ENCODE data around the gene TBRG4.

Gene TBRG4

DNA sequence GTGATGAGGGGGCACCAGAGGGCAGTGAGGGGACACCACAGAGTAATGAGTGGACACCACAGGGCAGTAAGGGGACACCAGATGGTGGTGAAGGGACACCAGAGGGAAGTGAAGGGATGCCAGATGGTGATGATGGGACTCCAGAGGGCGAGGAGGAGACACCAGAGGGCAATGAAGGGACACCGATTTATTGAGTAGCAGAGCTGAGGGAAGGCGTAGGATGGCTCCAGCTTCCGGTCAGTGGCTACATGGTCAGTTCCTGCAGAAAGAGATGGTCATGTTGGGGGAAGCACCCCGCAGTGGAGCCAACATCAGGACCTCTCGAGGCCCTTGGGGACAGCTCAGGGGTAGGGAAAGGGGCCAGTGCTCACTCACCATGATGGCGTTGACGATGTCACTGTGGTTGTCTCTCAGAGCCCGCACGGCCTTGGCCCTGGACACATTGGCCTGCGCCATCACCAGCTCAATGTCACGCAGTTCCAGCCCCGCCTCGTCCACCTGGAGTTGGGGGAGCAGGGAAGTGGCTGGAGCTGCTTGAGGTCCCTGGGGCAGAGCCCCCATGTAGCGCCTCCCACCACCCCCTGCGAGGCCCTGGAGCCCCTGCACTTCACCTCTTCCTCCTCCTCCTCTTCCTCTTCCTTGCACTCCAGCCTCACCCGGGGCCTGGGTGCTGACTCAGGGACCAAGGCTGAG lies 31.1 kb downstream of the TBRG4 start:
- TF ChIP-seq, protein P1, sequence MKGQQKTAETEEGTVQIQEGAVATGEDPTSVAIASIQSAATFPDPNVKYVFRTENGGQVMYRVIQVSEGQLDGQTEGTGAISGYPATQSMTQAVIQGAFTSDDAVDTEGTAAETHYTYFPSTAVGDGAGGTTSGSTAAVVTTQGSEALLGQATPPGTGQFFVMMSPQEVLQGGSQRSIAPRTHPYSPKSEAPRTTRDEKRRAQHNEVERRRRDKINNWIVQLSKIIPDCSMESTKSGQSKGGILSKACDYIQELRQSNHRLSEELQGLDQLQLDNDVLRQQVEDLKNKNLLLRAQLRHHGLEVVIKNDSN (IDR thresholded peaks at IDR 0.05) = no peak
- TF ChIP-seq TAF1 (IDR thresholded peaks at IDR 0.05; ENCODE audit: low read depth) (no peak), CREB1 (IDR thresholded peaks at IDR 0.05; ENCODE audit: low read depth) (no peak), YY1 (IDR thresholded peaks at IDR 0.05; ENCODE audit: low read depth) (no peak), CEBPB (IDR thresholded peaks at IDR 0.05) (no peak), NFIC (IDR thresholded peaks at IDR 0.05) (no peak), ZBTB7A (IDR thresholded peaks at IDR 0.05; ENCODE audit: low read depth) (no peak), EGR1 (IDR thresholded peaks at IDR 0.05) (no peak), RAD21 (IDR thresholded peaks at IDR 0.05; ENCODE audit: low read depth) (no peak), TEAD4 (IDR thresholded peaks at IDR 0.05) (no peak)
- TF ChIP-seq, protein P2, sequence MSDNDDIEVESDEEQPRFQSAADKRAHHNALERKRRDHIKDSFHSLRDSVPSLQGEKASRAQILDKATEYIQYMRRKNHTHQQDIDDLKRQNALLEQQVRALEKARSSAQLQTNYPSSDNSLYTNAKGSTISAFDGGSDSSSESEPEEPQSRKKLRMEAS (IDR thresholded peaks at IDR 0.05) = no peak
- TF ChIP-seq, protein P3, sequence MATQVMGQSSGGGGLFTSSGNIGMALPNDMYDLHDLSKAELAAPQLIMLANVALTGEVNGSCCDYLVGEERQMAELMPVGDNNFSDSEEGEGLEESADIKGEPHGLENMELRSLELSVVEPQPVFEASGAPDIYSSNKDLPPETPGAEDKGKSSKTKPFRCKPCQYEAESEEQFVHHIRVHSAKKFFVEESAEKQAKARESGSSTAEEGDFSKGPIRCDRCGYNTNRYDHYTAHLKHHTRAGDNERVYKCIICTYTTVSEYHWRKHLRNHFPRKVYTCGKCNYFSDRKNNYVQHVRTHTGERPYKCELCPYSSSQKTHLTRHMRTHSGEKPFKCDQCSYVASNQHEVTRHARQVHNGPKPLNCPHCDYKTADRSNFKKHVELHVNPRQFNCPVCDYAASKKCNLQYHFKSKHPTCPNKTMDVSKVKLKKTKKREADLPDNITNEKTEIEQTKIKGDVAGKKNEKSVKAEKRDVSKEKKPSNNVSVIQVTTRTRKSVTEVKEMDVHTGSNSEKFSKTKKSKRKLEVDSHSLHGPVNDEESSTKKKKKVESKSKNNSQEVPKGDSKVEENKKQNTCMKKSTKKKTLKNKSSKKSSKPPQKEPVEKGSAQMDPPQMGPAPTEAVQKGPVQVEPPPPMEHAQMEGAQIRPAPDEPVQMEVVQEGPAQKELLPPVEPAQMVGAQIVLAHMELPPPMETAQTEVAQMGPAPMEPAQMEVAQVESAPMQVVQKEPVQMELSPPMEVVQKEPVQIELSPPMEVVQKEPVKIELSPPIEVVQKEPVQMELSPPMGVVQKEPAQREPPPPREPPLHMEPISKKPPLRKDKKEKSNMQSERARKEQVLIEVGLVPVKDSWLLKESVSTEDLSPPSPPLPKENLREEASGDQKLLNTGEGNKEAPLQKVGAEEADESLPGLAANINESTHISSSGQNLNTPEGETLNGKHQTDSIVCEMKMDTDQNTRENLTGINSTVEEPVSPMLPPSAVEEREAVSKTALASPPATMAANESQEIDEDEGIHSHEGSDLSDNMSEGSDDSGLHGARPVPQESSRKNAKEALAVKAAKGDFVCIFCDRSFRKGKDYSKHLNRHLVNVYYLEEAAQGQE (IDR thresholded peaks at IDR 0.05; ENCODE audit: low read depth) = no peak

DNA sequence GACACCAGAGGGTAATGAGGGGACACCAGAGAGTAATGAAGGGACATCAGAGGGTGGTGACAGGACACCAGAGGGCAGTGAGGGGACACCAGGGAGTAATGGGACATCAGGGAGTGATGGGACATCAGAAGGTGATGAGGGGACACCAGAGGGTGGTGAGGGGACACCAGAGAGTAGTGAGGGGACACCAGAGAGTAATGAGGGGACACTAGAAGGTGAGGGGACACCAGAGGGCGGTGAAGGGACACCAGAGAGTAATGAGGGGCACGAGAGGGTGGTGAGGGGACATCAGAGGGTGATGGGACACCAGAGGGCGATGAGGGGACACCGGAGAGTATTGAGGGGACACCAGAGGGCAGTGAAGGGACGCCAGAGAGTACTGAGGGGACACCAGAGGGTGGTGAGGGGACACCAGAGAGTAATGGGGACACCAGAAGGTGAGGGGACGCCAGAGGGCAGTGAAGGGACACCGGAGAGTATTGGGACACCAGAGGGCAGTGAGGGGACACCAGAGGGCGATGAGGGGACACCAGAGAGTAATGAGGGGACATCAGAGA lies 33.3 kb downstream of the TBRG4 start:
- TF ChIP-seq TAF1 (IDR thresholded peaks at IDR 0.05; ENCODE audit: low read depth) (no peak), FOXM1 (IDR thresholded peaks at IDR 0.05; ENCODE audit: borderline replicate concordance, low read depth) (no peak), EP300 (IDR thresholded peaks at IDR 0.05; ENCODE audit: borderline replicate concordance) (no peak), TCF12 (IDR thresholded peaks at IDR 0.05; ENCODE audit: low read depth) (no peak), CEBPB (IDR thresholded peaks at IDR 0.05) (no peak), NFIC (IDR thresholded peaks at IDR 0.05) (no peak), RAD21 (IDR thresholded peaks at IDR 0.05; ENCODE audit: low read depth) (no peak), YY1 (IDR thresholded peaks at IDR 0.05; ENCODE audit: low read depth) (no peak), CREB1 (IDR thresholded peaks at IDR 0.05; ENCODE audit: low read depth) (no peak)
- TF ChIP-seq, protein P1 (IDR thresholded peaks at IDR 0.05) = no peak
- TF ChIP-seq, protein P3 (IDR thresholded peaks at IDR 0.05; ENCODE audit: low read depth) = no peak

DNA sequence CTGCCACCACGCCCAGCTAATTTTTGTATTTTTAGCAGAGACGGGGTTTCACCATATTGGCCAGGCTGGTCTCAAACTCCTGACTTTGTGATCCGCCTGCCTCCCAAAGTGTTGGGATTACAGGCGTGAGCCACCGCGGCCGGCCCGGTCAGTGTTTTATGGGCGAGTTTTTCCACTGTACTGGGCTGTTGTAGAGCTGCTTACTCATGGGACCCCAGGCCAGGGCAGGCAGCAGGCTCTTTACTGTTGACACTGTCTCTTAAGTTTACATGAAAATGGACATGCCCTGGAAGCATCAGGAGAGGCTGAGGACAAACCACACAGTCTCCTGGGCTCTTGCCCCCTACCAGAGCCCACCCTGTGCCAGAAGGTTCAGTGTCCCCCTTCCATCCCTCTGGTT lies 33.9 kb downstream of the TBRG4 start:
- TF ChIP-seq CREB1 (IDR thresholded peaks at IDR 0.05; ENCODE audit: low read depth) (no peak), NFIC (IDR thresholded peaks at IDR 0.05) (no peak), YY1 (IDR thresholded peaks at IDR 0.05; ENCODE audit: low read depth) (no peak), ZBTB7A (IDR thresholded peaks at IDR 0.05; ENCODE audit: low read depth) (no peak), CEBPB (IDR thresholded peaks at IDR 0.05) (no peak), RAD21 (IDR thresholded peaks at IDR 0.05; ENCODE audit: low read depth) (no peak), TEAD4 (IDR thresholded peaks at IDR 0.05) (no peak), EP300 (IDR thresholded peaks at IDR 0.05; ENCODE audit: borderline replicate concordance) (no peak), FOXM1 (IDR thresholded peaks at IDR 0.05; ENCODE audit: borderline replicate concordance, low read depth) (no peak), TAF1 (IDR thresholded peaks at IDR 0.05; ENCODE audit: low read depth) (no peak), EGR1 (IDR thresholded peaks at IDR 0.05) (no peak), TCF12 (IDR thresholded peaks at IDR 0.05; ENCODE audit: low read depth) (no peak)
- TF ChIP-seq, protein P3 (IDR thresholded peaks at IDR 0.05; ENCODE audit: low read depth) = no peak
- TF ChIP-seq, protein P2 (IDR thresholded peaks at IDR 0.05) = no peak
- TF ChIP-seq, protein P1 (IDR thresholded peaks at IDR 0.05) = no peak
